ENCODE results near the gene ZNF554. TPM values are rescaled to one million over a fixed set of nuclear protein-coding genes. Genes with fewer than 3 reads are reported as not detected.

ZNF554 gene
- total RNA-seq, 1 experiment from 2014 or later: 3.3 TPM

DNA sequence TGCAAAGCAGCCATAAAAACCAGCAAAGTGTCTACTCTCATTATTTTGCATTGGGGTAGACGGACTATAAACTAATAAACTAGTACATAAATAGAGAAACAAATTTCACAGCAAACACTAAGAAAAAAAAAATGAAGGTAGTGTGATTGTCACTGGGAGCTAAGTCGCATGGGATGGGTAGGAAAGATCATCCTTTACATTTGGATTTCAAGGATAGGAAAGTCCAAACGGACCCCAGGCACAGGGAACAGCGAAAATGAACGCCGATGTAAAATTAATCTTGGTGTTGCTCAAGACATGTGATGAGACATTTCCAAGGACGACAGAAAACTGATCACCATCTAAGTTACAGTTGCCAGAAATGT is 35.9 kb upstream of the ZNF554 start:
- ChIA-PET POLR2A (ENCODE audit: unreplicated experiment) (interaction anchor here (0.6 kb wide), 1 partner anchor 163 kb away, joined by 3 read pairs; no protein-coding TSS in a partner anchor), CTCF (interaction anchor here (0.5 to 0.6 kb wide), 2 partner anchors 142 to 1201 kb away, joined by 3 read pairs; partner anchors contain the start of gene EEF2)
- Histone ChIP-seq H3K4me1 (replicated peaks; ENCODE audit: insufficient read depth) (peaks cover 10% of the 10 kb centered on the region; the same call in 1 of the 2 replicates), H3K9me2 (ENCODE audit: insufficient read depth) (no peaks in the 10 kb centered on the region), H4K20me1 (ENCODE audit: insufficient read depth) (peaks cover 7% of the 10 kb centered on the region), H3K27ac (peak overlapping the region; percentile 73), H3K79me2 (ENCODE audit: low read depth) (peaks cover 70% of the 10 kb centered on the region), H3K4me2 (peak overlapping the region; percentile 84), H2AFZ (peak overlapping the region; percentile 92), H3K27me3 (ENCODE audit: insufficient read depth, low read depth) (no peaks in the 10 kb centered on the region), H3F3A (ENCODE audit: insufficient read depth, low read depth) (peaks cover 8% of the 10 kb centered on the region; the same call in 1 of the 2 replicates), H3K9me3 (ENCODE audit: insufficient read depth, low read depth) (no peaks in the 10 kb centered on the region), H3K36me3 (ENCODE audit: low read depth) (no peaks in the 10 kb centered on the region), H3K4me3 (peak overlapping the region; percentile 43; the same call in 1 of the 2 replicates)
- BruUV-seq (replicated peaks): no TSS peak
- TF ChIP-seq, protein P1, sequence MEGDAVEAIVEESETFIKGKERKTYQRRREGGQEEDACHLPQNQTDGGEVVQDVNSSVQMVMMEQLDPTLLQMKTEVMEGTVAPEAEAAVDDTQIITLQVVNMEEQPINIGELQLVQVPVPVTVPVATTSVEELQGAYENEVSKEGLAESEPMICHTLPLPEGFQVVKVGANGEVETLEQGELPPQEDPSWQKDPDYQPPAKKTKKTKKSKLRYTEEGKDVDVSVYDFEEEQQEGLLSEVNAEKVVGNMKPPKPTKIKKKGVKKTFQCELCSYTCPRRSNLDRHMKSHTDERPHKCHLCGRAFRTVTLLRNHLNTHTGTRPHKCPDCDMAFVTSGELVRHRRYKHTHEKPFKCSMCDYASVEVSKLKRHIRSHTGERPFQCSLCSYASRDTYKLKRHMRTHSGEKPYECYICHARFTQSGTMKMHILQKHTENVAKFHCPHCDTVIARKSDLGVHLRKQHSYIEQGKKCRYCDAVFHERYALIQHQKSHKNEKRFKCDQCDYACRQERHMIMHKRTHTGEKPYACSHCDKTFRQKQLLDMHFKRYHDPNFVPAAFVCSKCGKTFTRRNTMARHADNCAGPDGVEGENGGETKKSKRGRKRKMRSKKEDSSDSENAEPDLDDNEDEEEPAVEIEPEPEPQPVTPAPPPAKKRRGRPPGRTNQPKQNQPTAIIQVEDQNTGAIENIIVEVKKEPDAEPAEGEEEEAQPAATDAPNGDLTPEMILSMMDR (conservative IDR thresholded peaks at IDR 0.05): no peak
- no peak for TF ChIP-seq EZH2 (IDR thresholded peaks at IDR 0.05; ENCODE audit: low read depth)
- DNase-seq: no peak
- intact Hi-C loops (cut with micrococcal nuclease; ENCODE audit: unreplicated experiment): no loop called here

DNA sequence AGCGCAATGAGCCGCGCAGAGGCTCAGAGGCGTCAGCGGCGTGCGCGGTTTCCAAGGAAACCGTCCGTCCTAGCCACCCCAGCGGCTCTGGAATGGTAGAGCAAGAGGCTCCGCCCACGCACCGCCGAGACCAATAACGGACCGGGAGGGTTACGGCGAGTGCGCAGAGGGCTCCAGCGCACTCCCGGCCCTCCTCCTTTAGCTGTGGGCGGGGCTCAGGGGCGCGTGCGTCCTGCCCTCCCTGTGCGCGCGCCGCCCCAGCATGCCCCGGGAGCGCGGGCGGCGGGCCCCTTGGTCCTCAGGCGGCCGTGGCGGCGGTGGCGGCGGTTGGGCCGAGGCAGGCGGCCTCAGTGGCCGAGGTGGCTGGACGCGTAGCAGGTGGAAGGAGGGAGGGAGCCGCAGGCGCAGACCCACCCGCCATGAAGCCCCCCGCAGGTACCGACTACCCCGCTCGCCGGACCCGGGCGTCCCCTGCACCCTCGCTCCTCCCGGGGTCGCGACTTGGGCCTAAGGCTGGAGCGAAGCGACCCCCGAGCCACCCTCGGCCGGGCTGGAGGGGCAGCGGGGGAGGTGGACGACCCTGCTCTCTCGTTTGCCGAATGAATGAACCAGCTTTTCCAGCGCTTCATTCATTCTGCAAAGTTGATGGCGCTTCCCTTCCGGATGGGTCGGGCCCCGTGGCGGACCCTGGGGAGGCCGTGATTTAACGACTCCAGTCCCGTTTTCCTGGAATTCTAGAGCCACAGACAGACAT is 34.2 kb upstream of the ZNF554 start, which contains the start of gene THOP1:
THOP1 (plus strand) TSS at position 260 of the 754 bp plus-strand sequence; CDS start at position 420, 160 bp downstream.
- intact Hi-C loops (cut with micrococcal nuclease; ENCODE audit: unreplicated experiment): no loop called here
- peaks cover 54% of the 10 kb centered on the region for H3K79me2 ChIP-seq (ENCODE audit: low read depth)

DNA sequence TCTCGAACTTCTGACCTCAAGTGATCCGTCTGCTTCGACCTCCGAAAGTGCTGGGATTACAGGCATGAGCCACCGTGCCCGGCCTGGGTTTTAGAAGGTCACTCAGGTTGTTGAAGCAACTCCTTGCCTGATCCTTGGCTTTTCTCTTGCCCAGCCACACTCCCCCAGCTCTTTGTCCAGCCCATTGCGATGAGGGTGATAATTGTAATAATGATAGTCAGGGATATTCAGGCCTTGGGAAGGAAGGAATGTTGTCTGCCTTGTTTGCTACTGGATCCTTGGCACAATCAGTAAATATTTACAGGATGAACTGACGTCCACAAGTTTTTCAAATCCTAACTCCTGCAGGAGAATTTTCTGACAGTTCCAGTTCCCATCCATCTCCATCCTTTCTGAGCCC is 32.6 kb upstream of the ZNF554 start:
- Histone ChIP-seq H3K9me2 (ENCODE audit: insufficient read depth) (no peaks in the 10 kb centered on the region), H3K36me3 (ENCODE audit: low read depth) (no peaks in the 10 kb centered on the region), H2AFZ (no peak overlapping the region), H3K79me2 (ENCODE audit: low read depth) (peaks cover 37% of the 10 kb centered on the region), H3F3A (ENCODE audit: insufficient read depth, low read depth) (peaks cover 8% of the 10 kb centered on the region; the same call in 1 of the 2 replicates), H4K20me1 (ENCODE audit: insufficient read depth) (no peaks in the 10 kb centered on the region; the same call in 1 of the 2 replicates), H3K27ac (no peak overlapping the region), H3K4me2 (no peak overlapping the region), H3K9me3 (ENCODE audit: insufficient read depth, low read depth) (no peaks in the 10 kb centered on the region), H3K27me3 (ENCODE audit: insufficient read depth, low read depth) (no peaks in the 10 kb centered on the region), H3K4me1 (replicated peaks; ENCODE audit: insufficient read depth) (peaks cover 7% of the 10 kb centered on the region; the same call in 1 of the 2 replicates), H3K4me3 (no peak overlapping the region)
- ChIA-PET POLR2A (ENCODE audit: unreplicated experiment) (no interaction called here), CTCF (no interaction called here)
- no peak for DNase-seq
- no peak for TF ChIP-seq EZH2 (IDR thresholded peaks at IDR 0.05; ENCODE audit: low read depth)
- TF ChIP-seq, protein P1 (conservative IDR thresholded peaks at IDR 0.05): no peak
- intact Hi-C loops (cut with micrococcal nuclease; ENCODE audit: unreplicated experiment): no loop called here
- BruUV-seq (replicated peaks): no TSS peak

More for the DNA sequence above, 34.2 kb upstream of the ZNF554 start, which contains the start of gene THOP1:
- Histone ChIP-seq H3K36me3 (ENCODE audit: low read depth) (no peaks in the 10 kb centered on the region), H3K27ac (no peak within 1 kb of the TSS), H3K4me1 (replicated peaks; ENCODE audit: insufficient read depth) (peaks cover 10% of the 10 kb centered on the region; the same call in 1 of the 2 replicates), H3F3A (ENCODE audit: insufficient read depth, low read depth) (peaks cover 8% of the 10 kb centered on the region; the same call in 1 of the 2 replicates), H3K4me3 (peak within 1 kb of the TSS; percentile 82), H2AFZ (peak within 1 kb of the TSS; percentile 93), H3K4me2 (peak within 1 kb of the TSS; percentile 90), H3K9me3 (ENCODE audit: insufficient read depth, low read depth) (no peaks in the 10 kb centered on the region), H3K27me3 (ENCODE audit: insufficient read depth, low read depth) (no peaks in the 10 kb centered on the region), H3K9me2 (ENCODE audit: insufficient read depth) (no peaks in the 10 kb centered on the region), H4K20me1 (ENCODE audit: insufficient read depth) (peaks cover 7% of the 10 kb centered on the region)
- no peak for TF ChIP-seq EZH2 (IDR thresholded peaks at IDR 0.05; ENCODE audit: low read depth)
- TF ChIP-seq, protein P1 (conservative IDR thresholded peaks at IDR 0.05): no peak
- POLR2A ChIA-PET (ENCODE audit: unreplicated experiment): interaction anchor here (0.7 to 1.0 kb wide), 2 partner anchors 52 to 56 kb away, joined by 3 to 6 read pairs; partner anchors contain the start of gene ZNF555
- no TSS peak for BruUV-seq (replicated peaks)
- DNase-seq: peak; percentile 92 to 95
- CTCF ChIA-PET: interaction anchor here (0.6 to 0.7 kb wide), 2 partner anchors 629 to 664 kb away, joined by 6 to 7 read pairs; no protein-coding TSS in a partner anchor

All from PC-9 (cell line).